ELR (cell line): ENCODE data around the gene FADS1.

Experiments used
- DNase-seq: peaks from one replicate; pipeline ENCODE4 v3.0.0-alpha.2; 2015; ENCODE audit warnings: low read depth

Gene FADS1

GRCh38 chr11:61776561-61777075 lies 40.2 kb downstream of the FADS1 start:
- DNase-seq: peak; percentile 74

GRCh38 chr11:61775606-61776554 lies 40.9 kb downstream of the FADS1 start:
- no peak for DNase-seq

GRCh38 chr11:61775106-61775505 lies 41.7 kb downstream of the FADS1 start:
- no peak for DNase-seq

DNA sequence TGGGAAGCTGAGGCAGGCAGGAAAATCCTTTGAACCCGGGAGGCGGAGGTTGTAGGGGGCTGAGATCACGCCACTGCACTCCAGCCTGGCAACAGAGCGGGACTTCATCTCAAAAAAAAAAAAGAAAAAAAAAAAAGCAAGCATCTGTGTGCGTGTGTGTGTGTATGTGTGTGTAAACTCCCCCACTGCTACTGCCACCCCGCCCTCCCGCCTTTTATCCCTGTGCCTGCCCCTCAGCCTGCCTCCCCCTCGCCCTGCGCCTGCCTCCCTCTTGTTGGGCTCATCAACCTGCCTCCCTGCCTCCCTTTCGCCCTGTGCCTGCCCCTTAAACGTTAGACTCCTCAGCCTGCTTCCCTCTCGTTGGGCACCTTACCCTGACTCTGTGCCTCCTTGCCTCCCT lies 42.4 kb downstream of the FADS1 start:
- DNase-seq: no peak

DNA sequence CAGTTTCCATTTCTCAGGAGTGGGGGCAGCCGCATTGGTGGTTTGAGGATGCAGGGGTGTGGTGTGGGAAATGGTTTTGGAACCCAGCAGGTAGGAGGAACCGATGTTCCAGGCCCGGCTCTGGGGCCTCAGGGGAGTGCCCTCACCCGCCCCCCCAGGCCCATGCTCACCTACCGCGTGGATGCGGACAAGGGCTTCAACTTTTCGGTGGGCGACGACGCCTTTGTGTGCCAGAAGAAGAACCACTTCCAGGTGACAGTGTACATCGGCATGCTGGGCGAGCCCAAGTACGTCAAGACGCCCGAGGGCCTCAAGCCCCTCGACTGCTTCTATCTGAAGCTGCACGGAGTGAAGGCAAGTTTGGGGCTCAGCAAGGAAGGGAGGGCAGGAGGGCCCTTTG lies 43.0 kb downstream of the FADS1 start:
- no peak for DNase-seq

DNA sequence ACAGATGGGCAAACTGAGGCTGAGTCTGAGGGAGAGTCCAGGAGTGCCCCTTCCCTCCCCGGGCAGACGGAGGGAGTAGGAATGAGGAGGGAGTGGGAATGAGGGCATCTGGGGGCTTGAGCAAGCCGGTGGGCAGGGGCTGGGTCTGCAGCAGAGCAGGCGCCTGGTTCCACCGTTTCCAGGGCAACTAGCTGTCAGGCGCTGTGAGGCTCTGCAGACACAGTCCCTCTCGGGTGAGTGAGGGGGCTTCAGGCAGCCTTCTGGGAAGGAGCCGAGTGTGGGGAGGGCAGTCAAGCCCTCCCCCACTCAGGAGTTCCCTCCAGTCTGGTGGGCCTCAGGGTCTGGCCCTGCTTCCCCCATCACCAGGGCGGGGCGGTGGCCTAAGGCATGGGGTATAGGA lies 43.4 kb downstream of the FADS1 start:
- DNase-seq: no peak

- DNase-seq: no peak
Observed at GRCh38 chr11:61771985-61772455, 44.8 kb downstream of the FADS1 start.

GRCh38 chr11:61771195-61771894 lies 45.5 kb downstream of the FADS1 start:
- no peak for DNase-seq

- no peak for DNase-seq
Observed at GRCh38 chr11:61769946-61770683, 46.7 kb downstream of the FADS1 start.

DNA sequence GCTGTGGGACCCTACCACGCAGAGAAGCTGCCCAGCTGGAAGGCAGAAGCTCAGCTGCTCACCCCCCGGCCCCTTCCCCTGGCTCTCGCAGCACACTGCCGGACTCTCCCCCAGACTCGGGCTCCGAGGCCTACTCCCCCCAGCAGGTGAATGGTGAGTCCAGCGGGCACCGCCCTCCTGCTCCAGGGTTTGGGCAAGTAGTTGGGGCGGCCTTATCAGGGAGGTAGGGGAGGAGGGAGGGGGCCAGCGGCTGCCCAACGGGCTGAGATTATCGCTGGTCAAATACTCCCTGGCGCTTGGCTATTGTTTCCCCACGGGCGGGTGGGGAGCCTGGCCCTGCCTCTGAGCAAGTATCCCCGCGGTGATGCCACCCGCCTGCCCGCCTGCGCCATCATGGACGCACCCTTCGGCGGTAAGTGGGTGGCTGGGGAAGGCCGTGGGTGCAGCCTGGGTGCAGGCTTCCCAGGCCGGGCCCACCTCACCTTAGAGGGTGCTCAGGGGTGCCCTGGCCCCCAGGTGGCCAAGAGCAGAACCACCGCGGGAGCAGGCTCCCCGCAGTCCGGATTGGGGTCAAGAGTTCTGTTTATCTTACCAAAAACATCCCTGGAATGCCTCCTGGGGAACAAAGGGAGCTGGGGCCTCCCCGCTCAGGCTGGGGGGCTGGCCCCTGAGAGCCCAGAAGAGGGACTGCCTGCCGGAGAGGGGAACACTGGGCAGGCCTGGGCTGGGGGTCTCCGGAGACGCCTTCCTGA lies 47.5 kb downstream of the FADS1 start:
- peak; percentile 39 for DNase-seq

GRCh38 chr11:61768376-61769076 lies 48.3 kb downstream of the FADS1 start:
- no peak for DNase-seq

GRCh38 chr11:61766353-61766841 lies 50.4 kb downstream of the FADS1 start:
- no peak for DNase-seq

- DNase-seq: no peak
Observed at GRCh38 chr11:61765550-61766253, 51.1 kb downstream of the FADS1 start.

DNA sequence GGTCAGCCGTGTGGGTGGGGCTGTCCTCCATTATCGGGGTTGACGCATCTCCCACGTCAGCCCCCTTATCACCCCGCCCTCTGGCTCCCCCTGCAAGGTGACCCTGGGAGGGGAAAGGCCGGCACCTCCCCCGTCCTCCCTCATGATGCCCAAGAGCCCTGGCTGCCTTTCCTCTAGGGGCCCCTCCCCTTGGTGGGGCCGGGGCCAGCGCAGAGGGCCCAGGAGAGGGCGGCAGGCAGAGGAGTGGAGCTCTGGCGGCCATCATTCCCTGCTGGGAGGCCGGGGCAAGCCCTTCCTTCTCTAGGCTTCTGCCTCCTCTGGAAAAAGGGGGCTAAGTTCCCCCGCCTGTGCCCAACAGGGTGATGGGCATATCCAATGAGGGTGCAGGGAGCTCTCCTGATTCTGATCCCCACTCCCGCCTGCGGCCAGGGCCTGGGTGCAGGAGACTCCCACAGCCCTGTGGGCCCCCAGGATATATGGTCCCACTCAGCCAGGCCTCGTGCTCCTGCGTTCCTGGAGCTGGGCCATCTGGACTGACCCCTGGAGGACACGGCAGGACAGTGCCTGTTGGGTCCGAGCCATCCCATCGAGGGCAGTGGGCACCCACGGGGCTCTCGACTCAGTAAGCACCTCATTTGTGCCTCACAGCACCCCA lies 52.1 kb downstream of the FADS1 start:
- DNase-seq: no peak

- no peak for DNase-seq
Observed at GRCh38 chr11:61763930-61764605, 52.7 kb downstream of the FADS1 start.

DNA sequence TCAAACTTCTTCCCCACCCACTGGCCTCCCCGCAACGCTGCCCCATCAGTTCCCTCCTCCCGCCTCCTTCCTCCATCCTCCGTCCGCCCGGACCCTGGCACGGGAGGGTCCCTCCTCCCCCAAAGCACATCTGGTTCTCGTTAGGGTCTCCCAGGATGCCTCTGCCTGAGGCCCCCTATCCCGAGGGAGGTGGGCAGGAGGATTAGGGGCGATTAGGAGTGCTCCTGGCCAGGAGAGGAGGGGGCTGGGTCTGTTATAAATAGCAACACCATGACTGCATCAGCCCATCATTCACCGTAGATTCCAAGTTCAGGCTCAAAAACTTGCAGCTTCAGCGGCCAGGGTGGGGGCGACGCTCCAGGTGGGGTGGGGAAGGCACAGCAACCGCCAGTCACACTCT lies 54.0 kb downstream of the FADS1 start:
- no peak for DNase-seq

- no peak for DNase-seq
Observed at GRCh38 chr11:61762223-61762615, 54.6 kb downstream of the FADS1 start.

DNA sequence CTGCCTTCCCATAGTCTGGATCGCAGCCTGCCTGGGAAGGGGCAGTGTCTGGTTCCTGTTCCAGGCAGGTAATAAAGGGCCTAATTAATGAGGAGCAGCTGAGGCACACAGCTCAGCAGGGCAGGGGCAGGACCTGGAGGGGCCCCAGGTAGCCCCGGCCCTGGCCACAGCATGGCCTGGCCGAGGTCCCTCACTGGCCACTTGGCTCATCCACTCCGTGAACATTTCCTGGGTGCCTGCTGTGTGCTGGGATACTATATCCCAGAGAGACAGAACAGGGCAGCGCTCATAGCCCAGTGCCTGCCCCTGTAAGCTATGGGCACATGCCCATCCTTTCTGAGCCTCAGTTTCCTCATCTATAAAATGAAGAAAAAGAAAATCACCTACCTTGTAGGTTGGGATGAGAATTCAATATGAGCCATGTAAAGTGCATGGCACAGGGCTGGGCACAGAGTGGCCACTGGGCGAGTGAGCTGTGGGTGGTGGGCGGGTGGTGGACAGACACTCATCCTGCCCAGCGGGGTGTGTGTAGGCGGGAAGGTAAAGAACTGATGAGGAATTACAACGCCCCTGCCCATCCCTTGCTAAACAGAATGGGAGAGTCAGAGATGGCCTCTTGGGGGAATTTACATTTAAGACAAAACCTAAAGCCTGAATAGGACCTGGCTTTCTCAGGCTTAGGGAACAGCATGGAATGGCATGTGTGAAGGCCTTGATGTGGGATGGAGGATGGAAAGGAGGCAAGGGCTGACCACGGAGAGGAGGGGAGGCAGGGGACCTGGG lies 55.2 kb downstream of the FADS1 start:
- DNase-seq: no peak
